Prostate gland (tissue), 2 donors: ENCODE results near the gene PVR. TPM values are rescaled to one million over a fixed set of nuclear protein-coding genes. Genes with fewer than 3 reads are reported as not detected.
"Not testable (repeated sequence)": the region's sequence is repeated elsewhere in the genome, so short reads cannot be mapped to it uniquely, and the experiment has no call there.

ENCODE experiments used
- DNase-seq: peaks from one replicate; pipeline ENCODE4 v3.0.0-alpha.2; 2019; ENCODE audit warnings: low spot score
- H3K27ac ChIP-seq, 2 donors: fragments of 200-600 bp; sonication (generic); 2 replicates each; pipeline ENCODE4 v1.5.1; 2017 to 2019
- H3K27me3 ChIP-seq: fragments of 200-600 bp; sonication (generic); replicated peaks from 2 replicates; pipeline ENCODE4 v1.5.1; 2019; ENCODE audit not compliant: insufficient read depth
- H3K36me3 ChIP-seq, 2 donors: fragments of 200-600 bp; sonication (generic); 1 replicate in 1 of 2; 2 replicates in 1 of 2; pipeline versions ENCODE4 v1.5.1 to v1.8.1; 2017 to 2019
- H3K4me1 ChIP-seq: fragments of 200-600 bp; sonication (generic); replicated peaks from 2 replicates; pipeline ENCODE4 v1.5.1; 2019
- H3K4me3 ChIP-seq, 2 donors: fragments of 200-600 bp; sonication (generic); 2 replicates each; pipeline ENCODE4 v1.5.1; 2017 to 2019
- H3K9me3 ChIP-seq: fragments of 200-600 bp; sonication (generic); 2 replicates; pipeline ENCODE4 v1.5.1; 2017
- CTCF ChIP-seq, 4 experiments: fragments of 200-600 bp in 2 of 4; fragments of 450-650 bp in 2 of 4; sonication (generic) in 2 of 4; IDR thresholded peaks; 1 replicate in 3 of 4; 2 replicates in 1 of 4; pipeline ENCODE4 v1.5.1; 2016 to 2019; ENCODE audit warnings: antibody characterized with exemption in 4 of 4, mild to moderate bottlenecking in 2 of 4, moderate library complexity in 2 of 4
- POLR2A ChIP-seq: fragments of 450-650 bp; IDR thresholded peaks from one replicate; pipeline ENCODE4 v1.6.1; 2016; ENCODE audit warnings: antibody characterized with exemption, mild to moderate bottlenecking
- POLR2AphosphoS5 ChIP-seq: sonication (generic); formaldehyde crosslinking; IDR thresholded peaks from one replicate; pipeline ENCODE4 v1.6.1; 2017; ENCODE audit warnings: antibody characterized with exemption
- WGBS: methylation state at CpG from one replicate; pipeline ENCODE4 v1.1.5; 2018; 5-methylcytosine and 5-hydroxymethylcytosine counted together
- intact Hi-C: fragments of 100-400 bp; cut with DNase I; formaldehyde crosslinking; loops from one replicate; pipeline ENCODE4 v1.14.2; 2022
- microRNA counts, 2 donors: library from miRNA; unstranded; fragments of <30 nt; microRNA quantifications; one replicate each; lab custom pipeline; 2016 to 2017
- microRNA-seq: library from miRNA; unstranded; fragments of <30 nt; microRNA quantifications from one replicate; pipeline ENCODE4, GENCODE V29; 2016
- total RNA-seq, 2 donors: library from RNA; depleted of rRNA; stranded (reverse); fragments of >200 nt; gene quantifications; one replicate each; pipeline ENCODE4 v1.1.0, GENCODE V29; 2016

Gene PVR
- total RNA-seq, 2 donors from 2014 or later: 30.1 to 35.6 TPM

GRCh38 chr19:44707794-44708193 lies 64.1 kb downstream of the PVR start:
- DNase-seq: no peak
- Histone ChIP-seq H3K27ac (no peak overlapping the region), H3K27me3 (no peaks in the 10 kb centered on the region), H3K4me1 (no peaks in the 10 kb centered on the region), H3K4me3 (no peak overlapping the region), H3K36me3 (no peaks in the 10 kb centered on the region), H3K9me3 (no peaks in the 10 kb centered on the region)
- intact Hi-C loops: no loop called here
- WGBS: 93% methylated on average over 20 of the region's 20 CpGs
- TF ChIP-seq POLR2AphosphoS5: no peak
- no peak for TF ChIP-seq CTCF (IDR thresholded peaks at IDR 0.05)
- no peak for TF ChIP-seq POLR2A

GRCh38 chr19:44708940-44709339 lies 65.2 kb downstream of the PVR start:
- 85% methylated on average over 5 of the region's 5 CpGs for WGBS
- TF ChIP-seq POLR2AphosphoS5: no peak
- TF ChIP-seq POLR2A: no peak
- no peak for TF ChIP-seq CTCF (IDR thresholded peaks at IDR 0.05)

GRCh38 chr19:44709434-44710266 lies 65.9 kb downstream of the PVR start:
- H3K4me1 ChIP-seq, intact Hi-C loops, H3K4me3 ChIP-seq, H3K27ac ChIP-seq, DNase-seq, H3K9me3 ChIP-seq, H3K36me3 ChIP-seq, H3K27me3 ChIP-seq: not testable (repeated sequence)
- 78% methylated on average over 4 of the region's 4 CpGs for WGBS

More at GRCh38 chr19:44708940-44709339, 65.2 kb downstream of the PVR start:
- H3K27ac ChIP-seq: no peak overlapping the region
- no peaks in the 10 kb centered on the region for H3K4me1 ChIP-seq
- H3K4me3 ChIP-seq: no peak overlapping the region
- H3K27me3 ChIP-seq: no peaks in the 10 kb centered on the region
- no peak for DNase-seq
- intact Hi-C loops: no loop called here
- no peaks in the 10 kb centered on the region for H3K9me3 ChIP-seq
- H3K36me3 ChIP-seq: no peaks in the 10 kb centered on the region

- intact Hi-C loops: no loop called here
- Histone ChIP-seq H3K27ac (no peak overlapping the region), H3K4me1 (no peaks in the 10 kb centered on the region), H3K27me3 (no peaks in the 10 kb centered on the region), H3K4me3 (no peak overlapping the region), H3K36me3 (no peaks in the 10 kb centered on the region), H3K9me3 (no peaks in the 10 kb centered on the region)
- no peak for DNase-seq
- TF ChIP-seq POLR2A (no peak), CTCF (IDR thresholded peaks at IDR 0.05) (no peak), POLR2AphosphoS5 (no peak)
- 75% methylated on average over 14 of the region's 14 CpGs for WGBS
Observed at GRCh38 chr19:44710483-44710882, 66.8 kb downstream of the PVR start.

- no peak for DNase-seq
- Histone ChIP-seq H3K4me3 (no peak overlapping the region), H3K36me3 (no peaks in the 10 kb centered on the region), H3K27me3 (no peaks in the 10 kb centered on the region), H3K4me1 (no peaks in the 10 kb centered on the region), H3K9me3 (no peaks in the 10 kb centered on the region), H3K27ac (no peak overlapping the region)
- intact Hi-C loops: no loop called here
- WGBS: 51% methylated on average over 4 of the region's 4 CpGs
- no peak for TF ChIP-seq POLR2AphosphoS5
- no peak for TF ChIP-seq POLR2A
- TF ChIP-seq CTCF (IDR thresholded peaks at IDR 0.05): no peak
Observed at GRCh38 chr19:44712864-44713515, 69.3 kb downstream of the PVR start.

MicroRNAs encoded within 50 kb of the gene (microRNA counts, 767-probe panel; counts per million panel counts)
- microRNA hsa-miR-4531 (lab: Ali Mortazavi, UCI): 2,950 to 3,392 counts per million in 2 donors

Small RNA genes within 50 kb of the gene (microRNA-seq; reads per million reads assigned to microRNA genes)
- not detected for gene MIR4531

Other genes starting within 250 kb of the PVR start
- gene ZNF285, start 242.3 kb upstream of the PVR start, total RNA-seq: 1 to 10 TPM; 2.3 to 5.4 TPM
- 1 to 10 TPM; 6.1 to 7.0 TPM for gene ZNF229, start 195.4 kb upstream of the PVR start, total RNA-seq
- 10 to 100 TPM in 1 of 2 donors, 1 to 10 TPM in 1; 8.3 to 18.5 TPM for gene ZNF180, start 143.4 kb upstream of the PVR start, total RNA-seq
- gene CEACAM20, start 114.2 kb upstream of the PVR start, total RNA-seq: 1 to 10 TPM in 1 of 2 donors, not detected in 1; 2.6 TPM
- gene IGSF23, start 30.3 kb upstream of the PVR start, total RNA-seq: not detected
- gene CEACAM19, start 27.6 kb downstream of the PVR start, total RNA-seq: 1 to 10 TPM; 3.6 to 8.1 TPM
- not detected for gene CEACAM16, start 55.2 kb downstream of the PVR start, total RNA-seq
- gene BCL3, start 104.8 kb downstream of the PVR start, total RNA-seq: 10 to 100 TPM; 22.6 to 44.0 TPM
- 10 to 100 TPM; 30.1 to 33.6 TPM for gene CBLC, start 134.0 kb downstream of the PVR start, total RNA-seq
- gene BCAM, start 165.2 kb downstream of the PVR start, total RNA-seq: 100 to 1,000 TPM; 258 to 501 TPM
- gene NECTIN2, start 202.4 kb downstream of the PVR start, total RNA-seq: 100 to 1,000 TPM; 223 to 279 TPM
- gene TOMM40, start 247.3 kb downstream of the PVR start, total RNA-seq: 10 to 100 TPM; 44.9 to 81.3 TPM